ENCODE measurements around the gene RPGR.
A peak's percentile ranks its signal among the peaks of the same experiment; 100 is the strongest.

RPGR gene

GRCh38 chrX:38327007-38327774, at the start of gene RPGR:
RPGR (minus strand) TSS chrX:38327509; CDS start chrX:38327367, 142 bp downstream.
- in situ Hi-C loops (cut with HindIII; ENCODE audit: low pct_ligation_motif_present, low pct_unique_long_range_greater_than_20kb, low sequenced_read_pairs) = no loop called here
- peak; percentile 82 for DNase-seq

GRCh38 chrX:38376747-38377146, 49.4 kb upstream of the RPGR start:
- in situ Hi-C loops (cut with HindIII; ENCODE audit: low pct_ligation_motif_present, low pct_unique_long_range_greater_than_20kb, low sequenced_read_pairs) = no loop called here
- DNase-seq = no peak

- DNase-seq = no peak
Measured at GRCh38 chrX:38375891-38376290, 48.6 kb upstream of the RPGR start.

GRCh38 chrX:38374431-38374830, 47.1 kb upstream of the RPGR start:
- DNase-seq = no peak
- in situ Hi-C loops (cut with HindIII; ENCODE audit: low pct_ligation_motif_present, low pct_unique_long_range_greater_than_20kb, low sequenced_read_pairs) = no loop called here

More at GRCh38 chrX:38375891-38376290, 48.6 kb upstream of the RPGR start:
- in situ Hi-C loops (cut with HindIII; ENCODE audit: low pct_ligation_motif_present, low pct_unique_long_range_greater_than_20kb, low sequenced_read_pairs) = no loop called here

GRCh38 chrX:38371641-38372040, 44.3 kb upstream of the RPGR start:
- DNase-seq = no peak
- in situ Hi-C loops (cut with HindIII; ENCODE audit: low pct_ligation_motif_present, low pct_unique_long_range_greater_than_20kb, low sequenced_read_pairs) = no loop called here

GRCh38 chrX:38368774-38369173, 41.5 kb upstream of the RPGR start:
- in situ Hi-C loops (cut with HindIII; ENCODE audit: low pct_ligation_motif_present, low pct_unique_long_range_greater_than_20kb, low sequenced_read_pairs) = no loop called here

GRCh38 chrX:38365954-38366353, 38.6 kb upstream of the RPGR start:
- DNase-seq = no peak
- in situ Hi-C loops (cut with HindIII; ENCODE audit: low pct_ligation_motif_present, low pct_unique_long_range_greater_than_20kb, low sequenced_read_pairs) = no loop called here

More at GRCh38 chrX:38368774-38369173, 41.5 kb upstream of the RPGR start:
- DNase-seq = no peak

- in situ Hi-C loops (cut with HindIII; ENCODE audit: low pct_ligation_motif_present, low pct_unique_long_range_greater_than_20kb, low sequenced_read_pairs) = no loop called here
- DNase-seq = no peak
Measured at GRCh38 chrX:38363046-38363445, 35.7 kb upstream of the RPGR start.

GRCh38 chrX:38357747-38358673, 30.7 kb upstream of the RPGR start:
- in situ Hi-C loops (cut with HindIII; ENCODE audit: low pct_ligation_motif_present, low pct_unique_long_range_greater_than_20kb, low sequenced_read_pairs) = no loop called here
- DNase-seq = no peak

GRCh38 chrX:38356401-38356800, 29.1 kb upstream of the RPGR start:
- DNase-seq = no peak
- in situ Hi-C loops (cut with HindIII; ENCODE audit: low pct_ligation_motif_present, low pct_unique_long_range_greater_than_20kb, low sequenced_read_pairs) = no loop called here

- no peak for DNase-seq
- in situ Hi-C loops (cut with HindIII; ENCODE audit: low pct_ligation_motif_present, low pct_unique_long_range_greater_than_20kb, low sequenced_read_pairs) = no loop called here
Measured at GRCh38 chrX:38352362-38352761, 25.1 kb upstream of the RPGR start, which contains the start of gene OTC. OTC (plus strand) TSS chrX:38352604; CDS start chrX:38352697, 93 bp downstream.

- in situ Hi-C loops (cut with HindIII; ENCODE audit: low pct_ligation_motif_present, low pct_unique_long_range_greater_than_20kb, low sequenced_read_pairs) = no loop called here
- no peak for DNase-seq
Measured at GRCh38 chrX:38351346-38351745, 24.0 kb upstream of the RPGR start.

GRCh38 chrX:38347136-38347535, 19.8 kb upstream of the RPGR start:
- in situ Hi-C loops (cut with HindIII; ENCODE audit: low pct_ligation_motif_present, low pct_unique_long_range_greater_than_20kb, low sequenced_read_pairs) = no loop called here
- no peak for DNase-seq

- DNase-seq = no peak
- in situ Hi-C loops (cut with HindIII; ENCODE audit: low pct_ligation_motif_present, low pct_unique_long_range_greater_than_20kb, low sequenced_read_pairs) = no loop called here
Measured at GRCh38 chrX:38346150-38346549, 18.8 kb upstream of the RPGR start.

GRCh38 chrX:38342853-38343778, 15.8 kb upstream of the RPGR start:
- DNase-seq = no peak
- in situ Hi-C loops (cut with HindIII; ENCODE audit: low pct_ligation_motif_present, low pct_unique_long_range_greater_than_20kb, low sequenced_read_pairs) = no loop called here

- in situ Hi-C loops (cut with HindIII; ENCODE audit: low pct_ligation_motif_present, low pct_unique_long_range_greater_than_20kb, low sequenced_read_pairs) = no loop called here
- DNase-seq = no peak
Measured at GRCh38 chrX:38341442-38341841, 14.1 kb upstream of the RPGR start.

GRCh38 chrX:38336538-38337240, 9.4 kb upstream of the RPGR start:
- DNase-seq = no peak
- in situ Hi-C loops (cut with HindIII; ENCODE audit: low pct_ligation_motif_present, low pct_unique_long_range_greater_than_20kb, low sequenced_read_pairs) = no loop called here

GRCh38 chrX:38335382-38335781, 8.1 kb upstream of the RPGR start:
- in situ Hi-C loops (cut with HindIII; ENCODE audit: low pct_ligation_motif_present, low pct_unique_long_range_greater_than_20kb, low sequenced_read_pairs) = no loop called here
- DNase-seq = no peak
